K562 (cell line): ENCODE results near the gene GRIN2A. TPM values are rescaled to one million over a fixed set of nuclear protein-coding genes. Genes with fewer than 3 reads are reported as not detected.

Experiments used
- polyA plus RNA-seq, 8 experiments: library from polyadenylated mRNA; depleted of rRNA in 4 of 8; stranded (reverse) in 5 of 8; unstranded in 3 of 8; fragments of >200 nt; fragmentation: Nextera tagmentation in 2 of 8; fragmentation: Illumina TruSeq in 1 of 8; extraction: Ambion mirVana in 2 of 8; extraction: Trizol in 1 of 8; gene quantifications; 2 replicates each; pipeline versions ENCODE4 v1.2.1 to v1.2.3, GENCODE V29; 2011 to 2014; ENCODE audit warnings: inconsistent platforms in 1 of 8, missing spikeins in 1 of 8
- total RNA-seq, 7 experiments: library from RNA; depleted of rRNA in 6 of 7; stranded (reverse); fragments of >200 nt in 6 of 7; fragmentation: Illumina TruSeq in 2 of 7; extraction: Trizol in 2 of 7; gene quantifications; 2 replicates each; pipeline versions ENCODE4 v1.2.1 to v1.2.3, GENCODE V29; 2011 to 2021; ENCODE audit warnings: low replicate concordance in 1 of 7
- TF ChIP-seq, protein P1 (sequence below): fragments of 450-650 bp; IDR thresholded peaks from 2 replicates; pipeline ENCODE4 v1.6.1; 2016; ENCODE audit warnings: mild to moderate bottlenecking, moderate library complexity
- TF ChIP-seq, protein P2 (sequence below): fragments of 150-350 bp; conservative IDR thresholded peaks from 2 replicates; pipeline ENCODE4 v1.6.1; 2014; ENCODE audit warnings: low read length

The GRIN2A gene
- total and polyA plus RNA-seq, 9 of the 15 experiments (the other 6 are each of a cell fraction or from before 2014, with no cell fraction given), result not detected

DNA sequence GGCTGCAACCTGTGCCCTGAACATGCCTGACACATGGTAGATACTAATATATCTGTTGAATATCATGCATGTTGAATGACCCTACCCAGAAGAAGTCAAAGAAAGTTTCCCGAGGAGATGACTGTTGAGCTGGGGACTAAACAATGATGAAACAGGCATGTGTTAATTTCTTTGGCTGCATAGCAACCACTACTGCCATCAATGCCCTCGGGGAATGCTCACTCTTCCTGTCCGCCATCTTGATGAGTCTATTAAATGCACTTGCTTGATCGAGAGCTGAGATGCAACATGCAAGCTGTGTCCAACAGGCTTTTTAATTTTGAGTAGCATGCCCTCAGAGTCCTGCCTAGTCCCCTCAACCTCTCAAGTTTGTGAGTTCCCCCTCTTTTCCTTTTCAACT, 31.3 kb downstream of the GRIN2A start (continued):
- TF ChIP-seq, protein P1, sequence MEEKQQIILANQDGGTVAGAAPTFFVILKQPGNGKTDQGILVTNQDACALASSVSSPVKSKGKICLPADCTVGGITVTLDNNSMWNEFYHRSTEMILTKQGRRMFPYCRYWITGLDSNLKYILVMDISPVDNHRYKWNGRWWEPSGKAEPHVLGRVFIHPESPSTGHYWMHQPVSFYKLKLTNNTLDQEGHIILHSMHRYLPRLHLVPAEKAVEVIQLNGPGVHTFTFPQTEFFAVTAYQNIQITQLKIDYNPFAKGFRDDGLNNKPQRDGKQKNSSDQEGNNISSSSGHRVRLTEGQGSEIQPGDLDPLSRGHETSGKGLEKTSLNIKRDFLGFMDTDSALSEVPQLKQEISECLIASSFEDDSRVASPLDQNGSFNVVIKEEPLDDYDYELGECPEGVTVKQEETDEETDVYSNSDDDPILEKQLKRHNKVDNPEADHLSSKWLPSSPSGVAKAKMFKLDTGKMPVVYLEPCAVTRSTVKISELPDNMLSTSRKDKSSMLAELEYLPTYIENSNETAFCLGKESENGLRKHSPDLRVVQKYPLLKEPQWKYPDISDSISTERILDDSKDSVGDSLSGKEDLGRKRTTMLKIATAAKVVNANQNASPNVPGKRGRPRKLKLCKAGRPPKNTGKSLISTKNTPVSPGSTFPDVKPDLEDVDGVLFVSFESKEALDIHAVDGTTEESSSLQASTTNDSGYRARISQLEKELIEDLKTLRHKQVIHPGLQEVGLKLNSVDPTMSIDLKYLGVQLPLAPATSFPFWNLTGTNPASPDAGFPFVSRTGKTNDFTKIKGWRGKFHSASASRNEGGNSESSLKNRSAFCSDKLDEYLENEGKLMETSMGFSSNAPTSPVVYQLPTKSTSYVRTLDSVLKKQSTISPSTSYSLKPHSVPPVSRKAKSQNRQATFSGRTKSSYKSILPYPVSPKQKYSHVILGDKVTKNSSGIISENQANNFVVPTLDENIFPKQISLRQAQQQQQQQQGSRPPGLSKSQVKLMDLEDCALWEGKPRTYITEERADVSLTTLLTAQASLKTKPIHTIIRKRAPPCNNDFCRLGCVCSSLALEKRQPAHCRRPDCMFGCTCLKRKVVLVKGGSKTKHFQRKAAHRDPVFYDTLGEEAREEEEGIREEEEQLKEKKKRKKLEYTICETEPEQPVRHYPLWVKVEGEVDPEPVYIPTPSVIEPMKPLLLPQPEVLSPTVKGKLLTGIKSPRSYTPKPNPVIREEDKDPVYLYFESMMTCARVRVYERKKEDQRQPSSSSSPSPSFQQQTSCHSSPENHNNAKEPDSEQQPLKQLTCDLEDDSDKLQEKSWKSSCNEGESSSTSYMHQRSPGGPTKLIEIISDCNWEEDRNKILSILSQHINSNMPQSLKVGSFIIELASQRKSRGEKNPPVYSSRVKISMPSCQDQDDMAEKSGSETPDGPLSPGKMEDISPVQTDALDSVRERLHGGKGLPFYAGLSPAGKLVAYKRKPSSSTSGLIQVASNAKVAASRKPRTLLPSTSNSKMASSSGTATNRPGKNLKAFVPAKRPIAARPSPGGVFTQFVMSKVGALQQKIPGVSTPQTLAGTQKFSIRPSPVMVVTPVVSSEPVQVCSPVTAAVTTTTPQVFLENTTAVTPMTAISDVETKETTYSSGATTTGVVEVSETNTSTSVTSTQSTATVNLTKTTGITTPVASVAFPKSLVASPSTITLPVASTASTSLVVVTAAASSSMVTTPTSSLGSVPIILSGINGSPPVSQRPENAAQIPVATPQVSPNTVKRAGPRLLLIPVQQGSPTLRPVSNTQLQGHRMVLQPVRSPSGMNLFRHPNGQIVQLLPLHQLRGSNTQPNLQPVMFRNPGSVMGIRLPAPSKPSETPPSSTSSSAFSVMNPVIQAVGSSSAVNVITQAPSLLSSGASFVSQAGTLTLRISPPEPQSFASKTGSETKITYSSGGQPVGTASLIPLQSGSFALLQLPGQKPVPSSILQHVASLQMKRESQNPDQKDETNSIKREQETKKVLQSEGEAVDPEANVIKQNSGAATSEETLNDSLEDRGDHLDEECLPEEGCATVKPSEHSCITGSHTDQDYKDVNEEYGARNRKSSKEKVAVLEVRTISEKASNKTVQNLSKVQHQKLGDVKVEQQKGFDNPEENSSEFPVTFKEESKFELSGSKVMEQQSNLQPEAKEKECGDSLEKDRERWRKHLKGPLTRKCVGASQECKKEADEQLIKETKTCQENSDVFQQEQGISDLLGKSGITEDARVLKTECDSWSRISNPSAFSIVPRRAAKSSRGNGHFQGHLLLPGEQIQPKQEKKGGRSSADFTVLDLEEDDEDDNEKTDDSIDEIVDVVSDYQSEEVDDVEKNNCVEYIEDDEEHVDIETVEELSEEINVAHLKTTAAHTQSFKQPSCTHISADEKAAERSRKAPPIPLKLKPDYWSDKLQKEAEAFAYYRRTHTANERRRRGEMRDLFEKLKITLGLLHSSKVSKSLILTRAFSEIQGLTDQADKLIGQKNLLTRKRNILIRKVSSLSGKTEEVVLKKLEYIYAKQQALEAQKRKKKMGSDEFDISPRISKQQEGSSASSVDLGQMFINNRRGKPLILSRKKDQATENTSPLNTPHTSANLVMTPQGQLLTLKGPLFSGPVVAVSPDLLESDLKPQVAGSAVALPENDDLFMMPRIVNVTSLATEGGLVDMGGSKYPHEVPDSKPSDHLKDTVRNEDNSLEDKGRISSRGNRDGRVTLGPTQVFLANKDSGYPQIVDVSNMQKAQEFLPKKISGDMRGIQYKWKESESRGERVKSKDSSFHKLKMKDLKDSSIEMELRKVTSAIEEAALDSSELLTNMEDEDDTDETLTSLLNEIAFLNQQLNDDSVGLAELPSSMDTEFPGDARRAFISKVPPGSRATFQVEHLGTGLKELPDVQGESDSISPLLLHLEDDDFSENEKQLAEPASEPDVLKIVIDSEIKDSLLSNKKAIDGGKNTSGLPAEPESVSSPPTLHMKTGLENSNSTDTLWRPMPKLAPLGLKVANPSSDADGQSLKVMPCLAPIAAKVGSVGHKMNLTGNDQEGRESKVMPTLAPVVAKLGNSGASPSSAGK, result no peak
- TF ChIP-seq, protein P2, sequence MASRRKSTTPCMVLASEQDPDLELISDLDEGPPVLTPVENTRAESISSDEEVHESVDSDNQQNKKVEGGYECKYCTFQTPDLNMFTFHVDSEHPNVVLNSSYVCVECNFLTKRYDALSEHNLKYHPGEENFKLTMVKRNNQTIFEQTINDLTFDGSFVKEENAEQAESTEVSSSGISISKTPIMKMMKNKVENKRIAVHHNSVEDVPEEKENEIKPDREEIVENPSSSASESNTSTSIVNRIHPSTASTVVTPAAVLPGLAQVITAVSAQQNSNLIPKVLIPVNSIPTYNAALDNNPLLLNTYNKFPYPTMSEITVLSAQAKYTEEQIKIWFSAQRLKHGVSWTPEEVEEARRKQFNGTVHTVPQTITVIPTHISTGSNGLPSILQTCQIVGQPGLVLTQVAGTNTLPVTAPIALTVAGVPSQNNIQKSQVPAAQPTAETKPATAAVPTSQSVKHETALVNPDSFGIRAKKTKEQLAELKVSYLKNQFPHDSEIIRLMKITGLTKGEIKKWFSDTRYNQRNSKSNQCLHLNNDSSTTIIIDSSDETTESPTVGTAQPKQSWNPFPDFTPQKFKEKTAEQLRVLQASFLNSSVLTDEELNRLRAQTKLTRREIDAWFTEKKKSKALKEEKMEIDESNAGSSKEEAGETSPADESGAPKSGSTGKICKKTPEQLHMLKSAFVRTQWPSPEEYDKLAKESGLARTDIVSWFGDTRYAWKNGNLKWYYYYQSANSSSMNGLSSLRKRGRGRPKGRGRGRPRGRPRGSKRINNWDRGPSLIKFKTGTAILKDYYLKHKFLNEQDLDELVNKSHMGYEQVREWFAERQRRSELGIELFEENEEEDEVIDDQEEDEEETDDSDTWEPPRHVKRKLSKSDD, result no peak
- TF ChIP-seq, all 486 proteins: peak for 0
